GM19324 (cell line): ENCODE results near the gene ZNF787.
A peak's percentile ranks its signal among the peaks of the same experiment; 100 is the strongest.

Source experiments
- ATAC-seq: cut with Tn5 transposase; IDR thresholded peaks from one replicate; pipeline ENCODE4 v1.9.1; 2021; ENCODE audit warnings: mild to moderate bottlenecking, moderate library complexity; ENCODE audit not compliant: unreplicated experiment, low FRiP score

Gene ZNF787

GRCh38 chr19:56123266-56123891 lies 2.3 kb upstream of the ZNF787 start:
- no peak for ATAC-seq

GRCh38 chr19:56120371-56121179 lies 520 bp downstream of the ZNF787 start:
- peak; percentile 41 for ATAC-seq

- no peak for ATAC-seq
Measured at GRCh38 chr19:56120002-56120370, 1.1 kb downstream of the ZNF787 start.

- no peak for ATAC-seq
Measured at GRCh38 chr19:56119582-56119978, 1.5 kb downstream of the ZNF787 start.

DNA sequence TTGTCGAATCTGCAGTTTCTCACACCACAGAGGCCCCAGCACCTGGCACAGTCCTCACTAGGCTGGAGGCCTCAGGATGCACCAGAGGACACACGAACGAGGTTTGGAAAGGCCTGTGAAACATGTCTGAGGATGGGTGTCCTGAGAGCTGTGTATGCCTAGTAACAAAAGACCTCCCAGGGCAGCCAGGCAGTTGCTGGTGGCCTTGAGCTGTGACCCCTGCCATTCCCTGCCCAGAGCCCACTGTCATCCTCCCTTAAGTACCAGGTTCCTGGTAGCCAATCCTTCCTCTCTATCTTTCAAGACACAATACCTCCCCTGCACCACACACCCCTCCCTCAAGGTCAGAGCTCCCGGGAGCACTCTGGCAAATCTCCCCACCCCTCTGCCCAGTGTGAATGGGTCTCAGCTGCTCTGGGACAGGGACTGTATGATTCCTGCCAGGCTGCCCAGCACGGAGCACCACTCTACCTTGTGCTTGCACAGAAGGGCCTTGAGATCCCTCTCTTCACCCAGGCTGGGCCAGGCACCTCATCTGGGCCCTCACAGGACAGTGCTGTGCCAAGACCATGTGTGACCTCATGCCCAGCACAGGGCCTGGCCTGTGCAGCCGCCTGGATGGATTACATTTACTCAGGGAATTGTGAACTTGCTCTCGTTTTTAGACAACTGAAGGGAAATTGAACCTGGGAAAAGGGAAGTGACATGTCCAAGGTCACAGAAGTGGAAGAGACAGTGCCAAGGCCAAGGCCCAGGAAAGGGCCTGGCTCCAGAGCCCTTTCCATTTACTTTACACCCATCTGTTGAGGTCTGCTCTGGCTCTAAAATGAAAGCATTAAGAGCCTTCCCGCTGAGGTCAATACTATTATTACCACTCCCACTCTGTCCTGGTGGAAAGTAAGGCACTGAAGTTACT lies 2.2 kb downstream of the ZNF787 start:
- ATAC-seq, result no peak

GRCh38 chr19:56117889-56118288 lies 3.2 kb downstream of the ZNF787 start:
- ATAC-seq, result no peak

DNA sequence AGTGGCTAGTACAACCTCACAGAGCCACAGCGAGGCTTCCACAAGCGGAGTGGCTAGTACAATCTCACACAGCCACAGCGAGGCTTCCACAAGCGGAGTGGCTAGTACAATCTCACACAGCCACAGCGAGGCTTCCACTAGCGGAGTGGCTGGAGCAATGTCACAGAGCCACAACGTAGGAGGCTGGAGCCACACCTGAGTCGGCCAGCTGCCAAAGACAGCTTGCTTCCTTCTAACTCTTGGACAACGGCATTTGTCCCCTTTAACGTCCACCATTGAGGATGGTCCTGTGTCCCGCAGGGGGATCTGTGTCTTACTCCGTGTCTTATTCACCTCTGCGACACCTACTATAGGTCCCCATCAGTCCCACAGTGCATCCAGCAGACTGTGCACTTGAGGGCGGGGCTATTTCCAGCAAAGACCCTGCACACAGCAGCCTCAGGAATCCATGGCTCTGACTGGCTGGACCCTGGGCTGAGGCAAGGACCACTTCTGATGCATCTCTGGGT lies 3.7 kb downstream of the ZNF787 start:
- ATAC-seq, result no peak

DNA sequence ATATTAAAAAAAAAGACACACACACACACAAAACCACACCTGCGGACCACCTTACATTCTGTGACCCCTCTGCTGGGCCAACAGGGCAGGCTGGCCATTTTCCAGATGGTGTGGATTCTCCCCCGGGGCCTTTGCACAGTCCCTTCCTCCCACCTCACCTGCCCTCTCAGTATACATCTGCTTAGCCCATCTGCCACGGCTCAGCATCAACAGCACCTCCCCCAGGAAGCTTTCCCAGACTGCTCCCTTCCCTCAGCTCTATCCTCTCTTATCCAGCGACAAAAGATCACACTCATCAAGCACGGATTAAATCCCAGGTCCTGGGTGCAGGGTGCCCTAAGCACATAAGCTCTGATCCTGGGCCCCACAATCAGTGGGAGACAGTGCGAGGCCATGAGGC lies 4.5 kb downstream of the ZNF787 start:
- no peak for ATAC-seq

- no peak for ATAC-seq
Measured at GRCh38 chr19:56115490-56115889, 5.6 kb downstream of the ZNF787 start.

DNA sequence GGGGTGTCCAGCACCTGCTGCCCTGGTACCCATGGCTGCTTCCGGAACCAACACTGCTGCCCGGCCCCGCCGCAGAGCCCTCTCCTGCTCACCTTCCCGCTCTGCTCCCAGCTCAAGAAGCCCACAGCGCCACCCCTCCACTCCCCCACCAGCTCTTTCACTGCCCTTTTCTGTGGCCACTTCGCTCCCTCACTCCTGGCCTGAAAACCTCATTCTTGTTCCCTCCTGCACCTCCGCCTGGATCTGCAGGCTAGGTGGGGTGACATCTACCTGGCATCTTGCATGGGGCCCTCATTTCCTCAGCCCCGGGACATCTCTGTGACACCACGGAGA lies 6.4 kb downstream of the ZNF787 start:
- ATAC-seq, result no peak

DNA sequence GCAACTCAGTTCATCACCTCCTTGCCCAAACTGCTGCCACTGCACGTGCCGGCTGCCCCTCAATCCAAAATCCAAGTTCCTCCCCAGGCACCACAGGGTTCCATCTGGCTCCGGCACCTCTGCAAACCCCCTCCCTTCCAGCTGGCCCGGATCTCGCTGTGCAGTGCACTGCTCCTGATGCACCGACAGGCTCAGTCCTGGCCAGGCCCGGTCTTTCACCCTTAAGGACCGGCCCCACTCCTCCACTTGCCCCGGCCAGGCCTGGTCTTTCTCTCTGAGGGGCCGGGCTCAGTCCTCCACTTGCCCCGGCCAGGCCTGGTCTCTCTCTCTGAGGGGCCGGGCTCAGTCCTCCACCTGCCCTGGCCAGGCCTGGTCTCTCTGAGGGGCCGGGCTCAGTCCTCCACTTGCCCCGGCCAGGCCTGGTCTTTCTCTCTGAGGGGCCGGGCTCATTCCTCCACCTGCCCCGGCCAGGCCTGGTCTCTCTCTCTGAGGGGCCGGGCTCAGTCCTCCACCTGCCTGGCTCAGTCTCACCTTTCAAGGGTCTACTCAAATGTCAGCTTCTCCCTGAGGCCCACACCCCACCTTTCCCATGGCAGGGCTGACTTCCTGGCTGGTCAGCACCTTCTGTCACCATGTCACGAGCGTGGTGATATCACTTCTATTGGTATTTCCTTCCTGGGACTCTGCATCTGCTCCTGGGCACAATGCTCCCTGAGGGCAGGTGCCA lies 6.9 kb downstream of the ZNF787 start:
- no peak for ATAC-seq

DNA sequence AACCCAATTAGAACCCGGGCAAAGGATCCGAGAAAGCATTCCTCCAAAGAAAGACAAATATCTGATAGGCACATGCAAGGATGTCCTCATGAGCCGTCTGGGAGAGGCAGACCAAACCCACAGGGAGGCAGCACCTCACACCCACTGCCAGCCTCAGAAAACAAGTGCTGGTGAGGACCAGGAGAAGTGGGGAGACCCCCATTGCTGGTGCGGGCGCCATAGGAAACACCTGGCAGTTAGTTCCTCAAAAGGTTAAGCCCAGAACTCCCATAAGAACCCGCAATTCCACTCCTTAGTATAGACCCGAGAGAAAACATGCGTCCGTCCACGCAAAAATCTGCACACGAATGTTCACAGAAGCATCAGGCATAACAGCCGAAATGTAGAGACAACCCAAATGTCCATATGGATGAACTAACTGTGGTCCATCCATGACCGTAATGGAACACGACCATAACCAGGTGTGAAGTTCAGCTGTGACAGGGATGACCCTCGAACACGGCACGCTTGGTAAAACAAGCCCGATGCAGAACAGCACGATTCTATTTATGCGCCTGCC lies 7.9 kb downstream of the ZNF787 start:
- ATAC-seq, result no peak

DNA sequence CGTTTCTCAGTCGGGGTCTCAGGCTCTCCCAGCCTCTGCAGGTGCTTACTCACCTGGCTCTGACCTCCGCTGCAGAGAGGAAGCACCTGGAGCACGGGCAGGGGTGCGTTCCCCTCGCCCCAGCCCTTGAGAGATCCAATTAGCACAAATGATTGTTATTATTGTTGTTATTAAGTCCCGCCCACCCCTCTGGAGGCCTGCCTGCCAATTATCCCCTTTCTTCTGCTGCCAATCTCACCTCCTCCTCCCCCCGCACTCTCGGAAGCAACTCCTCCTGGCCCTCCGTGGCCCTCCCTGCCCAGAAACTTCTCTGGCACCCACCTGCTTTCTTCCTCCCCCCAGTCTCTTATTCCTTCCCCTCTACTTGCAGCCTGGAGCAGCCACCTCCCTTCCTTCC lies 8.8 kb downstream of the ZNF787 start:
- no peak for ATAC-seq

GRCh38 chr19:56111601-56112312 lies 9.3 kb downstream of the ZNF787 start:
- peak; percentile 87 for ATAC-seq

GRCh38 chr19:56110515-56111448 lies 10.3 kb downstream of the ZNF787 start:
- ATAC-seq, result no peak

GRCh38 chr19:56109226-56109625 lies 11.9 kb downstream of the ZNF787 start:
- ATAC-seq, result no peak

- no peak for ATAC-seq
Measured at GRCh38 chr19:56108447-56109195, 12.5 kb downstream of the ZNF787 start.
